ENCODE results near the gene SLC25A6. TPM values are rescaled to one million over a fixed set of nuclear protein-coding genes. Genes with fewer than 3 reads are reported as not detected.

SLC25A6 gene
- total and polyA plus RNA-seq, 2 donors (not counting 3 experiments of a cell fraction or from before 2014, with no cell fraction given): 410 to 1,153 TPM

GRCh38 chrX:1425381-1425780 lies 33.5 kb upstream of the SLC25A6 start:
- Histone ChIP-seq H3K4me3 (replicated peaks in 1 of 3; ENCODE audit: insufficient read depth in 1 of 3, low read depth in 1 of 3, low read length in 3 of 3) (no peak overlapping the region), H3K79me2 (ENCODE audit: control insufficient read depth, insufficient read depth, low read length) (no peaks in the 10 kb centered on the region), H3K4me1 (ENCODE audit: control insufficient read depth, extremely low read depth, insufficient read depth, low read length) (no peaks in the 10 kb centered on the region), H3K36me3 (ENCODE audit: control insufficient read depth in 2 of 2, extremely low read depth in 1 of 2, insufficient read depth in 2 of 2, low read length in 2 of 2) (peaks cover 2 to 8% of the 10 kb centered on the region in 2 experiments), H3K27ac (ENCODE audit: insufficient read depth, low read depth, low read length) (no peak overlapping the region), H3K9me1 (replicated peaks; ENCODE audit: control insufficient read depth, extremely low read depth, insufficient read depth, low read length) (no peaks in the 10 kb centered on the region), H3K9me3 (replicated peaks; ENCODE audit: control insufficient read depth, insufficient read depth, low read length) (no peaks in the 10 kb centered on the region), H4K20me1 (replicated peaks; ENCODE audit: control insufficient read depth, extremely low read depth, insufficient read depth, low read length) (no peaks in the 10 kb centered on the region), H2AFZ (ENCODE audit: low read depth, low read length) (no peak overlapping the region), H3K9ac (replicated peaks; ENCODE audit: extremely low read depth, insufficient read depth, low read length) (no peak overlapping the region), H3K27me3 (ENCODE audit: control insufficient read depth in 2 of 2, insufficient read depth in 2 of 2, low read length in 2 of 2) (no peaks in the 10 kb centered on the region), H3K4me2 (ENCODE audit: insufficient read depth, low read length) (no peak overlapping the region)
- DNase-seq (ENCODE audit: low read depth, low spot score) (no peak), FAIRE-seq (no peak)
- TF ChIP-seq EZH2 (IDR thresholded peaks at IDR 0.05; ENCODE audit: borderline replicate concordance, low read depth, low read length, severe bottlenecking) (no peak), POLR2A (IDR thresholded peaks at IDR 0.05; ENCODE audit: low read depth, low read length) (no peak), FOS (IDR thresholded peaks at IDR 0.05; ENCODE audit: borderline replicate concordance, insufficient read depth, low read length) (no peak), CTCF (IDR thresholded peaks at IDR 0.05; ENCODE audit: extremely low read depth in 1 of 2, insufficient read depth in 1 of 2, low read depth in 1 of 2, low read length in 2 of 2) (no peak), GATA2 (IDR thresholded peaks at IDR 0.05; ENCODE audit: insufficient read depth, insufficient read length, low read depth, low read length) (no peak), MAX (IDR thresholded peaks at IDR 0.05; ENCODE audit: insufficient read depth, insufficient read length) (no peak), MYC (IDR thresholded peaks at IDR 0.05; ENCODE audit: low read depth, low read length) (no peak), POLR2AphosphoS5 (IDR thresholded peaks at IDR 0.05; ENCODE audit: insufficient read depth, low read depth, low read length) (no peak), JUN (IDR thresholded peaks at IDR 0.05; ENCODE audit: borderline replicate concordance, insufficient read depth, insufficient read length, low read depth) (no peak)
- dilution Hi-C loops (cut with MboI; ENCODE audit: extremely low pct_ligation_motif_present, low sequenced_read_pairs): no loop called here
- intact Hi-C loops (cut with micrococcal nuclease): no loop called here
- BruUV-seq (replicated peaks): no TSS peak
- ChIA-PET POLR2A (no interaction called here), CTCF (no interaction called here)

Data from endothelial cell of umbilical vein (primary cell).